DND-41 (cell line): ENCODE results near the gene ZFP64.

ENCODE experiments used
- EZH2 ChIP-seq: IDR thresholded peaks from 3 replicates; pipeline ENCODE4 v1.6.1; 2012; ENCODE audit warnings: borderline replicate concordance, low read depth, mild to moderate bottlenecking, moderate library complexity, low read length, inconsistent platforms; ENCODE audit not compliant: severe bottlenecking
- TF ChIP-seq, protein P1 (sequence below): IDR thresholded peaks from 2 replicates; pipeline ENCODE4 v1.5.1; 2012; ENCODE audit warnings: borderline replicate concordance, low read length, moderate library complexity, mild to moderate bottlenecking; ENCODE audit not compliant: poor library complexity, severe bottlenecking; ENCODE audit errors: extremely low read depth

DNA sequence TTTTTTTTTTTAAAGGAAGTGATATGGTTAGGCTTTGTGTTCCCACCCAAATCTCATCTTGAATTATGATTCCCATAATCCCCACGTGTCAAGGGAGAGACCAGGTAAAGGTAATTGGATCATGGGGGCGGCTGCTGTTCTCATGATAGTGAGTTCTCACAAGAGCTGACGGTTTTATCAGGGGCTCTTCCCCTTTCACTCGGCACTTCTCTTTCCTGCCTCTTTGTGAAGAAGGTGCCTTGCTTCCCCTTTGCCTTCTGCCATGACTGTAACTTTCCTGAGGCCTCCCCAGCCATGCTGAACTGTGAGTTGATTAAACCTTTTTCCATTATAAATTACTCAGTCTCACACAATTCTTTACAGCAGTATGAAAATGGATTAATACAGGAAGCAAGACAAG lies 64.3 kb downstream of the ZFP64 start:
- TF ChIP-seq, protein P1, sequence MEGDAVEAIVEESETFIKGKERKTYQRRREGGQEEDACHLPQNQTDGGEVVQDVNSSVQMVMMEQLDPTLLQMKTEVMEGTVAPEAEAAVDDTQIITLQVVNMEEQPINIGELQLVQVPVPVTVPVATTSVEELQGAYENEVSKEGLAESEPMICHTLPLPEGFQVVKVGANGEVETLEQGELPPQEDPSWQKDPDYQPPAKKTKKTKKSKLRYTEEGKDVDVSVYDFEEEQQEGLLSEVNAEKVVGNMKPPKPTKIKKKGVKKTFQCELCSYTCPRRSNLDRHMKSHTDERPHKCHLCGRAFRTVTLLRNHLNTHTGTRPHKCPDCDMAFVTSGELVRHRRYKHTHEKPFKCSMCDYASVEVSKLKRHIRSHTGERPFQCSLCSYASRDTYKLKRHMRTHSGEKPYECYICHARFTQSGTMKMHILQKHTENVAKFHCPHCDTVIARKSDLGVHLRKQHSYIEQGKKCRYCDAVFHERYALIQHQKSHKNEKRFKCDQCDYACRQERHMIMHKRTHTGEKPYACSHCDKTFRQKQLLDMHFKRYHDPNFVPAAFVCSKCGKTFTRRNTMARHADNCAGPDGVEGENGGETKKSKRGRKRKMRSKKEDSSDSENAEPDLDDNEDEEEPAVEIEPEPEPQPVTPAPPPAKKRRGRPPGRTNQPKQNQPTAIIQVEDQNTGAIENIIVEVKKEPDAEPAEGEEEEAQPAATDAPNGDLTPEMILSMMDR: no peak
- no peak for TF ChIP-seq EZH2
